Mucosa of stomach (tissue), 1 donor: ENCODE measurements around the gene LRP1.

Source experiments
- H3K27me3 ChIP-seq: one replicate; pipeline ENCODE4 v1.7.0; 2013; ENCODE audit warnings: mild to moderate bottlenecking, low read length; ENCODE audit not compliant: control insufficient read depth, insufficient read depth
- H3K36me3 ChIP-seq: one replicate; pipeline ENCODE4 v1.7.0; 2013; ENCODE audit warnings: low read length; ENCODE audit not compliant: control insufficient read depth, insufficient read depth
- H3K4me1 ChIP-seq: one replicate; pipeline ENCODE4 v1.7.0; 2013; ENCODE audit warnings: mild to moderate bottlenecking, low read length; ENCODE audit not compliant: control insufficient read depth, insufficient read depth
- H3K4me3 ChIP-seq: one replicate; pipeline ENCODE4 v1.7.0; 2013; ENCODE audit warnings: low read length
- H3K9ac ChIP-seq: one replicate; pipeline ENCODE4 v1.7.0; 2013; ENCODE audit warnings: mild to moderate bottlenecking, low read length, moderate library complexity
- H3K9me3 ChIP-seq: one replicate; pipeline ENCODE4 v1.7.0; 2013; ENCODE audit warnings: mild to moderate bottlenecking, low read length, moderate library complexity; ENCODE audit not compliant: control insufficient read depth
- donor health status: Pancreatic carcinoma.

LRP1 gene

GRCh38 chr12:57218030-57218853 is 90.0 kb downstream of the LRP1 start:
- Histone ChIP-seq H3K4me1 (peaks cover 24% of the 10 kb centered on the region), H3K9ac (no peak overlapping the region), H3K4me3 (no peak overlapping the region), H3K9me3 (no peaks in the 10 kb centered on the region), H3K36me3 (no peaks in the 10 kb centered on the region), H3K27me3 (peaks cover 92% of the 10 kb centered on the region)

- Histone ChIP-seq H3K9ac (no peak overlapping the region), H3K9me3 (no peaks in the 10 kb centered on the region), H3K4me1 (peaks cover 16% of the 10 kb centered on the region), H3K4me3 (no peak overlapping the region), H3K36me3 (no peaks in the 10 kb centered on the region), H3K27me3 (peaks cover 95% of the 10 kb centered on the region)
Measured at GRCh38 chr12:57219205-57219992, 91.1 kb downstream of the LRP1 start.

GRCh38 chr12:57219993-57220754 is 91.9 kb downstream of the LRP1 start:
- H3K36me3 ChIP-seq: no peaks in the 10 kb centered on the region
- no peak overlapping the region for H3K9ac ChIP-seq
- H3K4me1 ChIP-seq: peaks cover 20% of the 10 kb centered on the region
- H3K4me3 ChIP-seq: no peak overlapping the region
- H3K27me3 ChIP-seq: peaks cover 95% of the 10 kb centered on the region
- no peaks in the 10 kb centered on the region for H3K9me3 ChIP-seq

- H3K27me3 ChIP-seq: peaks cover 95% of the 10 kb centered on the region
- no peak overlapping the region for H3K4me3 ChIP-seq
- no peak overlapping the region for H3K9ac ChIP-seq
- no peaks in the 10 kb centered on the region for H3K36me3 ChIP-seq
- no peaks in the 10 kb centered on the region for H3K9me3 ChIP-seq
- peaks cover 16% of the 10 kb centered on the region for H3K4me1 ChIP-seq
Measured at GRCh38 chr12:57220770-57221168, 92.5 kb downstream of the LRP1 start.

GRCh38 chr12:57221169-57221917 is 93.1 kb downstream of the LRP1 start:
- Histone ChIP-seq H3K9me3 (no peaks in the 10 kb centered on the region), H3K27me3 (peaks cover 95% of the 10 kb centered on the region), H3K36me3 (no peaks in the 10 kb centered on the region), H3K4me1 (peaks cover 12% of the 10 kb centered on the region), H3K4me3 (no peak overlapping the region), H3K9ac (no peak overlapping the region)

GRCh38 chr12:57222286-57223190 is 94.3 kb downstream of the LRP1 start:
- Histone ChIP-seq H3K27me3 (peaks cover 97% of the 10 kb centered on the region), H3K9me3 (no peaks in the 10 kb centered on the region), H3K9ac (no peak overlapping the region)

GRCh38 chr12:57223191-57224165 is 95.2 kb downstream of the LRP1 start:
- peaks cover 5% of the 10 kb centered on the region for H3K4me1 ChIP-seq
- H3K36me3 ChIP-seq: no peaks in the 10 kb centered on the region
- H3K4me3 ChIP-seq: no peak overlapping the region
- H3K9me3 ChIP-seq: no peaks in the 10 kb centered on the region
- no peak overlapping the region for H3K9ac ChIP-seq
- peaks cover 90% of the 10 kb centered on the region for H3K27me3 ChIP-seq

More at GRCh38 chr12:57222286-57223190, 94.3 kb downstream of the LRP1 start:
- no peak overlapping the region for H3K4me3 ChIP-seq
- H3K4me1 ChIP-seq: peaks cover 5% of the 10 kb centered on the region
- no peaks in the 10 kb centered on the region for H3K36me3 ChIP-seq

GRCh38 chr12:57224278-57224972 is 96.1 kb downstream of the LRP1 start:
- Histone ChIP-seq H3K9me3 (no peaks in the 10 kb centered on the region), H3K9ac (no peak overlapping the region), H3K4me1 (peaks cover 5% of the 10 kb centered on the region), H3K4me3 (no peak overlapping the region), H3K27me3 (peaks cover 81% of the 10 kb centered on the region), H3K36me3 (no peaks in the 10 kb centered on the region)

- H3K36me3 ChIP-seq: no peaks in the 10 kb centered on the region
- no peak overlapping the region for H3K4me3 ChIP-seq
- H3K9ac ChIP-seq: no peak overlapping the region
- H3K27me3 ChIP-seq: peaks cover 74% of the 10 kb centered on the region
- no peaks in the 10 kb centered on the region for H3K9me3 ChIP-seq
- H3K4me1 ChIP-seq: peaks cover 6% of the 10 kb centered on the region
Measured at GRCh38 chr12:57224973-57225679, 96.8 kb downstream of the LRP1 start.
